H9 (cell line): ENCODE results near the gene SNX25. TPM values are rescaled to one million over a fixed set of nuclear protein-coding genes. Genes with fewer than 3 reads are reported as not detected.

Experiments
- DNase-seq: peaks from one replicate; pipeline ENCODE4 v3.0.0-alpha.2; 2017
- H2AFZ ChIP-seq: one replicate; pipeline ENCODE4 v1.6.1; 2013; ENCODE audit warnings: mild to moderate bottlenecking, low read length, control low read depth, moderate library complexity
- H2AK5ac ChIP-seq: 2 replicates; pipeline ENCODE4 v1.6.1; 2013; ENCODE audit warnings: low read length, control low read depth, mixed read lengths; ENCODE audit not compliant: insufficient read length
- H2BK120ac ChIP-seq: one replicate; pipeline ENCODE4 v1.6.1; 2013; ENCODE audit warnings: low read depth, mild to moderate bottlenecking, low read length, control low read depth, inconsistent platforms; ENCODE audit not compliant: poor library complexity, severe bottlenecking
- H2BK12ac ChIP-seq: 2 replicates; pipeline ENCODE4 v1.6.1; 2013; ENCODE audit warnings: low read length, control low read depth, mixed read lengths, low read depth; ENCODE audit not compliant: insufficient read length
- H2BK15ac ChIP-seq: 2 replicates; pipeline ENCODE4 v1.6.1; 2013; ENCODE audit warnings: low read depth, low read length, control low read depth
- H2BK20ac ChIP-seq: one replicate; pipeline ENCODE4 v1.6.1; 2013; ENCODE audit warnings: low read depth, mild to moderate bottlenecking, low read length, control low read depth, inconsistent platforms; ENCODE audit not compliant: poor library complexity, severe bottlenecking
- H2BK5ac ChIP-seq: 2 replicates; pipeline ENCODE4 v1.6.1; 2013; ENCODE audit warnings: low read length, control low read depth, mixed read lengths; ENCODE audit not compliant: insufficient read length
- H3K14ac ChIP-seq: 2 replicates; pipeline ENCODE4 v1.6.1; 2013; ENCODE audit warnings: low read length, control low read depth; ENCODE audit not compliant: insufficient read depth
- H3K18ac ChIP-seq: 2 replicates; pipeline ENCODE4 v1.6.1; 2013; ENCODE audit warnings: low read depth, mild to moderate bottlenecking, mixed read lengths, low read length, control low read depth; ENCODE audit not compliant: insufficient read length
- H3K23ac ChIP-seq: 2 replicates; pipeline ENCODE4 v1.6.1; 2013; ENCODE audit warnings: low read length, control low read depth, mixed read lengths, low read depth; ENCODE audit not compliant: insufficient read length
- H3K23me2 ChIP-seq: 2 replicates; pipeline ENCODE4 v1.6.1; 2013; ENCODE audit warnings: low read depth, mild to moderate bottlenecking, mixed read lengths, low read length, control low read depth; ENCODE audit not compliant: insufficient read length, poor library complexity, severe bottlenecking
- H3K27ac ChIP-seq: 2 replicates; pipeline ENCODE4 v1.5.1; 2013; ENCODE audit warnings: low read length, control low read depth, mixed read lengths, low read depth; ENCODE audit not compliant: insufficient read length
- H3K27me3 ChIP-seq: 2 replicates; pipeline ENCODE4 v1.6.1; 2013; ENCODE audit warnings: low read length, control low read depth, inconsistent platforms; ENCODE audit not compliant: insufficient read depth
- H3K4ac ChIP-seq: 2 replicates; pipeline ENCODE4 v1.6.1; 2013; ENCODE audit warnings: low read depth, mild to moderate bottlenecking, control low read depth, inconsistent platforms, low read length, moderate library complexity
- H3K4me1 ChIP-seq: 2 replicates; pipeline ENCODE4 v1.6.1; 2013; ENCODE audit warnings: low read length, control low read depth, inconsistent platforms; ENCODE audit not compliant: insufficient read depth
- H3K4me2 ChIP-seq: 2 replicates; pipeline ENCODE4 v1.6.1; 2013; ENCODE audit warnings: low read length, control low read depth, mixed read lengths; ENCODE audit not compliant: insufficient read length, insufficient read depth
- H3K56ac ChIP-seq: 2 replicates; pipeline ENCODE4 v1.6.1; 2013; ENCODE audit warnings: low read depth, mild to moderate bottlenecking, mixed read lengths, low read length, control low read depth; ENCODE audit not compliant: insufficient read length
- H3K79me1 ChIP-seq: 2 replicates; pipeline ENCODE4 v1.6.1; 2013; ENCODE audit warnings: low read depth, mild to moderate bottlenecking, moderate library complexity, low read length, control low read depth, inconsistent platforms; ENCODE audit not compliant: insufficient read depth, poor library complexity, severe bottlenecking
- H3K79me2 ChIP-seq: 2 replicates; pipeline ENCODE4 v1.6.1; 2013; ENCODE audit warnings: low read length, control low read depth, inconsistent platforms; ENCODE audit not compliant: insufficient read depth
- H3K9ac ChIP-seq: 2 replicates; pipeline ENCODE4 v1.6.1; 2013; ENCODE audit warnings: low read length, control low read depth, mixed read lengths; ENCODE audit not compliant: insufficient read length; ENCODE audit errors: extremely low read depth
- H3K9me3 ChIP-seq: one replicate; pipeline ENCODE4 v1.6.1; 2013; ENCODE audit warnings: low read depth, low read length, inconsistent platforms; ENCODE audit not compliant: control insufficient read depth
- H3T11ph ChIP-seq: one replicate; pipeline ENCODE4 v1.6.1; 2013; ENCODE audit warnings: mild to moderate bottlenecking, low read length, control low read depth, inconsistent platforms
- H4K20me1 ChIP-seq: one replicate; pipeline ENCODE4 v1.6.1; 2013; ENCODE audit not compliant: control insufficient read depth, insufficient read length, insufficient read depth
- H4K5ac ChIP-seq: 2 replicates; pipeline ENCODE4 v1.6.1; 2013; ENCODE audit warnings: low read depth, mild to moderate bottlenecking, mixed read lengths, low read length, control low read depth; ENCODE audit not compliant: insufficient read length
- H4K8ac ChIP-seq: replicated peaks from 2 replicates; pipeline ENCODE4 v1.6.1; 2013; ENCODE audit warnings: low read length, control low read depth, mixed read lengths, low read depth; ENCODE audit not compliant: insufficient read length
- H4K91ac ChIP-seq: 2 replicates; pipeline ENCODE4 v1.6.1; 2013; ENCODE audit warnings: low read depth, mild to moderate bottlenecking, moderate library complexity, mixed read lengths, low read length, control low read depth; ENCODE audit not compliant: insufficient read length
- H3K27ac Mint-ChIP-seq, 3 experiments: 2 replicates in 2 of 3; 3 replicates in 1 of 3; pipeline ENCODE4 v1.8.0; 2020 to 2021; ENCODE audit warnings: mixed read lengths in 3 of 3, mild to moderate bottlenecking in 1 of 3, moderate library complexity in 1 of 3
- H3K27me3 Mint-ChIP-seq: 2 replicates; pipeline ENCODE4 v1.8.0; 2021; ENCODE audit warnings: low read depth, mild to moderate bottlenecking, moderate library complexity, mixed read lengths
- H3K36me3 Mint-ChIP-seq, 3 experiments: 2 replicates in 2 of 3; 3 replicates in 1 of 3; pipeline ENCODE4 v1.8.0; 2020 to 2021; ENCODE audit warnings: low read depth in 3 of 3, mixed read lengths in 3 of 3; ENCODE audit not compliant: insufficient read depth in 1 of 3
- H3K4me1 Mint-ChIP-seq, 2 experiments: 2 replicates each; pipeline ENCODE4 v1.8.0; 2020; ENCODE audit warnings: mixed read lengths in 2 of 2
- H3K4me3 Mint-ChIP-seq, 2 experiments: 2 replicates in 1 of 2; 3 replicates in 1 of 2; pipeline ENCODE4 v1.8.0; 2020 to 2021; ENCODE audit warnings: mild to moderate bottlenecking in 2 of 2, mixed read lengths in 2 of 2, moderate library complexity in 1 of 2
- H3K9me3 Mint-ChIP-seq, 2 experiments: 2 replicates in 1 of 2; 3 replicates in 1 of 2; pipeline ENCODE4 v1.8.0; 2020; ENCODE audit warnings: mild to moderate bottlenecking in 2 of 2, mixed read lengths in 2 of 2, moderate library complexity in 1 of 2
- WGBS: extraction: QIAGEN DNeasy Blood & Tissue Kit; methylation state at CpG from one replicate; pipeline ENCODE4 v1.1.7; 2013; ENCODE audit warnings: missing lambda C conversion rate, low lambda C conversion rate, mixed read lengths; ENCODE audit not compliant: insufficient read length; ENCODE audit errors: extremely low coverage; 5-methylcytosine and 5-hydroxymethylcytosine counted together
- total RNA-seq: library from RNA; stranded (reverse); gene quantifications from 2 replicates; pipeline ENCODE4 v1.2.1, GENCODE V29; 2021
- TF ChIP-seq, protein P1 (sequence below): fragments of 200-600 bp; sonication (generic); conservative IDR thresholded peaks from 3 replicates; pipeline ENCODE4 v1.8.0; 2021; ENCODE audit warnings: antibody characterized with exemption, mild to moderate bottlenecking

SNX25 gene
- total RNA-seq, 1 experiment from 2014 or later = 28.2 TPM

DNA sequence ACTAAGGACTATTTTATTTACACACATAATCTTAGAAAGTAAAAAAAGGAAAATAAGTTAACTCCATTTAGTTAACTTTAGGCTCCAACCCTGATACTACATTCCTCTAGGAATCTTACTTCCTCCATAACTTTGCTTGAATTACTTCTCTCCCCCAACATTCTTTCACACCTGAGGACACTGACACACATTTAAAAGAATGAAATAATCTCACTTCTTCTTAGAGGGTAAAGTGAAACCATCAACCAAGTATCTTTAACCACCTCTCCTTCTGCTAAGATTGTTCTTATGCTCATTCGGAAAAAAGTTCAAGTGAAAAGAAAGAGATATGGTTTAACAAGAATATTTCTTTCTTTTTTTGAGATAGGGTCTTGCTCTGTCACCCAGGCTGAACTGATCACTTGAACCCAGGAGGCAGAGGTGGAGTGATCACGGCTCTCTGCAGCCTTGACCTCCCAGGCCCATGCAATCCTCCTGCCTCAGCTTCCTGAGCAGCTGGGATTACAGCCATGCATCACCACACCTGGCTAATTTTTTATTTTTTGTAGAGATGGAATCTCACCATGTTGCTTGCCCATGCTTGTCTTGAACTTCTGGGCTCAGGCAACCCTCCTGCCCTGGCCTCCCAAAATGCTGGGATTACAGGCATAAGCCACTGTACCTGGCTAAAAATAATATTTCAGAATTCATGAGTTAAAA is 37.9 kb upstream of the SNX25 start:
- H3K4me3 Mint-ChIP-seq = no peak overlapping the region
- TF ChIP-seq, protein P1, sequence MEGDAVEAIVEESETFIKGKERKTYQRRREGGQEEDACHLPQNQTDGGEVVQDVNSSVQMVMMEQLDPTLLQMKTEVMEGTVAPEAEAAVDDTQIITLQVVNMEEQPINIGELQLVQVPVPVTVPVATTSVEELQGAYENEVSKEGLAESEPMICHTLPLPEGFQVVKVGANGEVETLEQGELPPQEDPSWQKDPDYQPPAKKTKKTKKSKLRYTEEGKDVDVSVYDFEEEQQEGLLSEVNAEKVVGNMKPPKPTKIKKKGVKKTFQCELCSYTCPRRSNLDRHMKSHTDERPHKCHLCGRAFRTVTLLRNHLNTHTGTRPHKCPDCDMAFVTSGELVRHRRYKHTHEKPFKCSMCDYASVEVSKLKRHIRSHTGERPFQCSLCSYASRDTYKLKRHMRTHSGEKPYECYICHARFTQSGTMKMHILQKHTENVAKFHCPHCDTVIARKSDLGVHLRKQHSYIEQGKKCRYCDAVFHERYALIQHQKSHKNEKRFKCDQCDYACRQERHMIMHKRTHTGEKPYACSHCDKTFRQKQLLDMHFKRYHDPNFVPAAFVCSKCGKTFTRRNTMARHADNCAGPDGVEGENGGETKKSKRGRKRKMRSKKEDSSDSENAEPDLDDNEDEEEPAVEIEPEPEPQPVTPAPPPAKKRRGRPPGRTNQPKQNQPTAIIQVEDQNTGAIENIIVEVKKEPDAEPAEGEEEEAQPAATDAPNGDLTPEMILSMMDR = no peak
- Histone ChIP-seq H4K5ac (no peak overlapping the region), H2BK12ac (no peak overlapping the region), H3K14ac (no peak overlapping the region), H3K4me1 (no peaks in the 10 kb centered on the region; the same call in 1 of the 2 replicates), H2BK5ac (no peak overlapping the region), H3K56ac (no peak overlapping the region), H4K8ac (no peak overlapping the region), H2BK20ac (peak overlapping the region; percentile 60), H4K20me1 (no peaks in the 10 kb centered on the region), H2AK5ac (no peak overlapping the region), H3K9me3 (no peaks in the 10 kb centered on the region), H3K27ac (no peak overlapping the region), H3K27me3 (no peaks in the 10 kb centered on the region), H3K23me2 (no peaks in the 10 kb centered on the region), H2AFZ (no peak overlapping the region), H3K4ac (no peak overlapping the region), H3K9ac (no peak overlapping the region), H3T11ph (no peak overlapping the region), H2BK15ac (no peak overlapping the region), H3K4me2 (no peak overlapping the region), H2BK120ac (no peak overlapping the region), H4K91ac (no peak overlapping the region), H3K23ac (no peak overlapping the region), H3K79me1 (no peaks in the 10 kb centered on the region), H3K79me2 (no peaks in the 10 kb centered on the region), H3K18ac (no peak overlapping the region)
- WGBS = no CpG with 5 or more reads among the region's 2 CpGs
- no peaks in the 10 kb centered on the region for H3K9me3 Mint-ChIP-seq
- H3K4me1 Mint-ChIP-seq = peaks cover 13% of the 10 kb centered on the region in 2 experiments
- peaks cover 18 to 47% (median 36%) of the 10 kb centered on the region in 3 experiments for H3K36me3 Mint-ChIP-seq
- peak overlapping the region in 2 of 3 experiments; percentile 39 to 84; a peak in 5 of 7 replicates for H3K27ac Mint-ChIP-seq
- H3K27me3 Mint-ChIP-seq = no peaks in the 10 kb centered on the region
- no peak for DNase-seq
